IMR-90 (cell line): Measurements from ENCODE around the gene CNDP2. TPM values are rescaled to one million over a fixed set of nuclear protein-coding genes. Genes with fewer than 3 reads are reported as not detected.

Experiments
- ATAC-seq: fragments of 200-7000 bp; cut with Tn5 transposase; 2 replicates; pipeline ENCODE4 v1.9.1; 2020; ENCODE audit warnings: low read depth, mild to moderate bottlenecking, moderate library complexity
- BruUV-seq: library from RNA; stranded (reverse); fragments of 400-500 nt; replicated peaks from 2 replicates; lab custom pipeline; 2021; lab: Mats Ljungman, UMichigan
- CTCF ChIA-PET: fragments of 300-600 bp; formaldehyde crosslinking; extraction: SDS; loops from one replicate; lab custom pipeline; 2021; ENCODE audit warnings: antibody characterized with exemption; lab: Yijun Ruan, JAX
- POLR2A ChIA-PET: fragments of 300-600 bp; sonication (Branson Sonifier 250); formaldehyde crosslinking; loops from one replicate; lab custom pipeline; 2022; ENCODE audit warnings: antibody characterized with exemption; ENCODE audit not compliant: unreplicated experiment; lab: Charles Lee
- DNase-seq: peaks from one replicate; pipeline ENCODE4 v3.0.0; 2013
- H2AFZ ChIP-seq: replicated peaks from 2 replicates; pipeline ENCODE3; 2013; ENCODE audit warnings: low read length, mild to moderate bottlenecking; ENCODE audit not compliant: poor library complexity
- H2AK5ac ChIP-seq: 2 replicates; pipeline ENCODE4 v1.6.1; 2013; ENCODE audit warnings: low read depth, low read length, inconsistent platforms
- H2AK9ac ChIP-seq: replicated peaks from 2 replicates; pipeline ENCODE3; 2013; ENCODE audit warnings: mild to moderate bottlenecking, low read depth, low read length, moderate library complexity; ENCODE audit not compliant: poor library complexity
- H2BK120ac ChIP-seq: 2 replicates; pipeline ENCODE4 v1.6.1; 2013; ENCODE audit warnings: low read depth, low read length, inconsistent platforms
- H2BK15ac ChIP-seq: 3 replicates; pipeline ENCODE4 v1.6.1; 2013; ENCODE audit warnings: low read depth, low read length, inconsistent platforms
- H2BK20ac ChIP-seq: 2 replicates; pipeline ENCODE4 v1.6.1; 2013; ENCODE audit warnings: low read depth, mild to moderate bottlenecking, inconsistent platforms, low read length, moderate library complexity
- H2BK5ac ChIP-seq: 2 replicates; pipeline ENCODE4 v1.6.1; 2013; ENCODE audit warnings: mild to moderate bottlenecking, low read depth, low read length, inconsistent platforms; ENCODE audit not compliant: poor library complexity, severe bottlenecking
- H3K14ac ChIP-seq: replicated peaks from 2 replicates; pipeline ENCODE4 v1.6.1; 2013; ENCODE audit warnings: low read depth, low read length, inconsistent platforms
- H3K18ac ChIP-seq: 2 replicates; pipeline ENCODE4 v1.6.1; 2013; ENCODE audit warnings: low read depth, low read length, control low read depth
- H3K23ac ChIP-seq: 2 replicates; pipeline ENCODE4 v1.6.1; 2013; ENCODE audit warnings: low read depth, low read length, inconsistent platforms
- H3K27ac ChIP-seq: 2 replicates; pipeline ENCODE4 v1.5.1; 2013; ENCODE audit warnings: mild to moderate bottlenecking, control low read depth, low read length; ENCODE audit not compliant: insufficient read depth
- H3K27me3 ChIP-seq: 2 replicates; pipeline ENCODE4 v1.6.1; 2013; ENCODE audit warnings: low read length; ENCODE audit not compliant: control insufficient read depth, insufficient read depth
- H3K36me3 ChIP-seq: 2 replicates; pipeline ENCODE4 v1.6.1; 2013; ENCODE audit warnings: low read length, mixed read lengths; ENCODE audit not compliant: control insufficient read depth, insufficient read depth
- H3K4ac ChIP-seq: 2 replicates; pipeline ENCODE4 v1.6.1; 2013; ENCODE audit warnings: low read depth, low read length, inconsistent platforms
- H3K4me1 ChIP-seq: 2 replicates; pipeline ENCODE4 v1.6.1; 2013; ENCODE audit warnings: low read length, mixed read lengths; ENCODE audit not compliant: control insufficient read depth, insufficient read depth
- H3K4me2 ChIP-seq: 2 replicates; pipeline ENCODE4 v1.6.1; 2013; ENCODE audit warnings: low read depth, mild to moderate bottlenecking, control low read depth, low read length, moderate library complexity
- H3K4me3 ChIP-seq: 2 replicates; pipeline ENCODE4 v1.5.1; 2013; ENCODE audit warnings: low read depth, mild to moderate bottlenecking, control low read depth, low read length, moderate library complexity; ENCODE audit not compliant: insufficient read depth
- H3K56ac ChIP-seq: 2 replicates; pipeline ENCODE4 v1.6.1; 2013; ENCODE audit warnings: low read length, inconsistent platforms; ENCODE audit not compliant: insufficient read depth; ENCODE audit errors: extremely low read depth
- H3K79me1 ChIP-seq, 2 experiments: 2 replicates each; pipeline ENCODE4 v1.6.1; 2013; ENCODE audit warnings: low read length in 2 of 2, inconsistent platforms in 1 of 2, low read depth in 1 of 2
- H3K9ac ChIP-seq: 2 replicates; pipeline ENCODE4 v1.6.1; 2013; ENCODE audit warnings: low read depth, low read length, control low read depth
- H3K9me1 ChIP-seq: 2 replicates; pipeline ENCODE4 v1.6.1; 2013; ENCODE audit warnings: low read length, inconsistent platforms; ENCODE audit not compliant: insufficient read depth
- H3K9me3 ChIP-seq: 2 replicates; pipeline ENCODE4 v1.6.1; 2013; ENCODE audit warnings: low read length; ENCODE audit not compliant: control insufficient read depth, insufficient read depth
- H4K20me1 ChIP-seq: 2 replicates; pipeline ENCODE4 v1.6.1; 2013; ENCODE audit warnings: low read length, inconsistent platforms; ENCODE audit not compliant: insufficient read depth
- H4K5ac ChIP-seq: 2 replicates; pipeline ENCODE4 v1.6.1; 2013; ENCODE audit warnings: mild to moderate bottlenecking, low read depth, low read length, control low read depth
- H4K8ac ChIP-seq, 2 experiments: 2 replicates each; pipeline ENCODE4 v1.6.1; 2013; ENCODE audit warnings: low read depth in 2 of 2, low read length in 2 of 2, control low read depth in 1 of 2, inconsistent platforms in 1 of 2
- H4K91ac ChIP-seq: 2 replicates; pipeline ENCODE4 v1.6.1; 2013; ENCODE audit warnings: low read depth, low read length, inconsistent platforms; ENCODE audit not compliant: insufficient read depth
- FOS ChIP-seq: fragments of 150-350 bp; IDR thresholded peaks from 2 replicates; pipeline ENCODE4 v1.6.1; 2016; ENCODE audit warnings: low read depth, low read length
- MAZ ChIP-seq: IDR thresholded peaks from 2 replicates; pipeline ENCODE4 v1.6.1; 2012; ENCODE audit warnings: low read depth, mild to moderate bottlenecking, low read length, improper control_type of control experiment, moderate library complexity, borderline replicate concordance
- SMC3 ChIP-seq: fragments of 150-350 bp; IDR thresholded peaks from 2 replicates; pipeline ENCODE4 v1.6.1; 2016; ENCODE audit warnings: low read depth, mild to moderate bottlenecking, antibody characterized with exemption, low read length, moderate library complexity
- WGBS, 2 experiments: methylation state at CpG; one replicate each; pipeline versions ENCODE4 v1.1.5 to v1.1.7; 2013; ENCODE audit warnings: missing lambda C conversion rate in 2 of 2; ENCODE audit not compliant: insufficient read length in 1 of 2; ENCODE audit errors: extremely low coverage in 2 of 2; 5-methylcytosine and 5-hydroxymethylcytosine counted together
- dilution Hi-C: fragments of 300-500 bp; cut with HindIII; formaldehyde crosslinking; loops from one replicate; pipeline ENCODE4 v1.14.3; 2018; ENCODE audit warnings: low sequenced_read_pairs; ENCODE audit not compliant: unreplicated experiment
- in situ Hi-C: fragments of 300-500 bp; cut with MboI; formaldehyde crosslinking; loops from 3 replicates; pipeline ENCODE4 v1.14.3; 2019; ENCODE audit warnings: low sequenced_read_pairs, inconsistent platforms, mixed read lengths
- intact Hi-C: fragments of 100-400 bp; cut with micrococcal nuclease; formaldehyde crosslinking; loops from 2 replicates; pipeline ENCODE4 v1.10.0; 2022
- polyA plus RNA-seq, 3 experiments: library from polyadenylated mRNA; depleted of rRNA; stranded (reverse); fragments of >200 nt; gene quantifications; 2 replicates each; pipeline ENCODE4 v1.2.3, GENCODE V29; 2012; ENCODE audit warnings: low replicate concordance in 1 of 3
- total RNA-seq: library from RNA; depleted of rRNA; stranded (reverse); fragments of >200 nt; gene quantifications from 2 replicates; pipeline ENCODE4 v1.2.3, GENCODE V29; 2012

Gene CNDP2
- total and polyA plus RNA-seq, 2 of the 4 experiments (the other 2 are of a cell fraction) = 52.0 to 67.9 TPM

DNA sequence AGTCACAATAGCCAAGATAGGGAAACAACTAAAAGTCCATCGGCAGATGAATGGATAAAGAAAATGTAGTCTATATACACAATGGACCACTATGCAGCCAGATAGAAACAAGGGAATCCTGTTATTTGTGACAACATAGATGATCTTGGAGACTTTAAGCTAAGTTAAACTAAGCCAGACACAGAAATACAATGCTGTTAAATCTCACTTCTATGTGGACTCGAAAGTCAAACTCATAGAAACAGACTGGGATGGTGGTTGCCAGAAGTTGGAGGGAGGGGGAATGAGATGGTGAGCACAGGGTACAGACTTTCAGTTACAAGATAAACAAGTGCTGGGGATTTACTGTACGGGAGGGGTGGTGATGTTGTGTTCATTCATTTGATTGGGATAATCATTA is 32.8 kb downstream of the CNDP2 start:
- Histone ChIP-seq H3K4me2 (no peak overlapping the region), H3K18ac (no peak overlapping the region), H3K27me3 (peaks cover 14% of the 10 kb centered on the region), H2AFZ (no peak overlapping the region), H3K9ac (no peak overlapping the region), H3K4me3 (no peak overlapping the region), H2BK20ac (no peak overlapping the region), H3K4ac (no peak overlapping the region), H4K8ac (no peak overlapping the region), H3K27ac (no peak overlapping the region), H3K4me1 (peaks cover 1% of the 10 kb centered on the region; the same call in 1 of the 2 replicates), H3K23ac (no peak overlapping the region), H4K5ac (no peak overlapping the region), H2BK120ac (no peak overlapping the region), H2BK15ac (no peak overlapping the region), H3K79me1 (no peaks in the 10 kb centered on the region), H3K56ac (no peak overlapping the region), H3K9me1 (no peaks in the 10 kb centered on the region; the same call in 1 of the 2 replicates), H4K91ac (no peak overlapping the region), H3K9me3 (no peaks in the 10 kb centered on the region), H2AK9ac (no peak overlapping the region), H3K36me3 (no peaks in the 10 kb centered on the region), H4K20me1 (no peaks in the 10 kb centered on the region), H2AK5ac (no peak overlapping the region), H2BK5ac (no peak overlapping the region), H3K14ac (no peak overlapping the region)
- intact Hi-C loops = no loop called here
- WGBS, 2 experiments = no CpG with 5 or more reads among the region's 3 CpGs
- DNase-seq (no peak), ATAC-seq (no peak)
- dilution Hi-C loops = no loop called here
- in situ Hi-C loops = no loop called here
- ChIA-PET POLR2A (no interaction called here), CTCF (no interaction called here)
- TF ChIP-seq MAZ (no peak), FOS (no peak), SMC3 (no peak)
- BruUV-seq = no TSS peak
